Trophoblast cell (in vitro differentiated cells and primary cell): ENCODE results near the gene ETV7.

ENCODE experiments used
- DNase-seq, 2 donors: peaks; one replicate each; pipeline ENCODE4 v3.0.0-alpha.2; 2016
- H2AFZ ChIP-seq: 2 replicates; pipeline ENCODE4 v1.6.1; 2013; ENCODE audit warnings: low read length, moderate library complexity, mild to moderate bottlenecking; ENCODE audit not compliant: insufficient read depth, poor library complexity
- H2AK5ac ChIP-seq: 2 replicates; pipeline ENCODE4 v1.6.1; 2013; ENCODE audit warnings: mild to moderate bottlenecking, low read length
- H2BK120ac ChIP-seq: 2 replicates; pipeline ENCODE4 v1.6.1; 2013; ENCODE audit warnings: low read length, mild to moderate bottlenecking, moderate library complexity; ENCODE audit not compliant: insufficient read depth, poor library complexity
- H2BK12ac ChIP-seq: 2 replicates; pipeline ENCODE4 v1.6.1; 2013; ENCODE audit warnings: mild to moderate bottlenecking, low read length, moderate library complexity
- H2BK5ac ChIP-seq: 2 replicates; pipeline ENCODE4 v1.6.1; 2013; ENCODE audit warnings: low read length, low read depth, moderate library complexity, mild to moderate bottlenecking; ENCODE audit not compliant: poor library complexity
- H3K14ac ChIP-seq: 2 replicates; pipeline ENCODE4 v1.6.1; 2013; ENCODE audit warnings: mild to moderate bottlenecking, low read length
- H3K18ac ChIP-seq: 2 replicates; pipeline ENCODE4 v1.6.1; 2013; ENCODE audit warnings: mild to moderate bottlenecking, low read length
- H3K23ac ChIP-seq: 2 replicates; pipeline ENCODE4 v1.6.1; 2013; ENCODE audit warnings: low read length
- H3K27ac ChIP-seq: 2 replicates; pipeline ENCODE4 v1.5.1; 2013; ENCODE audit warnings: low read depth, mild to moderate bottlenecking, inconsistent platforms, low read length, moderate library complexity
- H3K27me3 ChIP-seq: 2 replicates; pipeline ENCODE4 v1.6.1; 2013; ENCODE audit warnings: inconsistent platforms, mild to moderate bottlenecking, low read length, moderate library complexity; ENCODE audit not compliant: insufficient read depth
- H3K36me3 ChIP-seq, 2 experiments: 1 replicate in 1 of 2; 2 replicates in 1 of 2; pipeline ENCODE4 v1.6.1; 2013; ENCODE audit warnings: low read length in 2 of 2, mild to moderate bottlenecking in 2 of 2, moderate library complexity in 1 of 2; ENCODE audit not compliant: insufficient read depth in 2 of 2, control insufficient read depth in 1 of 2
- H3K4ac ChIP-seq: 2 replicates; pipeline ENCODE4 v1.6.1; 2013; ENCODE audit warnings: low read depth, mild to moderate bottlenecking, low read length, moderate library complexity
- H3K4me1 ChIP-seq, 2 experiments: 1 replicate in 1 of 2; 2 replicates in 1 of 2; pipeline ENCODE4 v1.6.1; 2013; ENCODE audit warnings: low read length in 2 of 2, mild to moderate bottlenecking in 2 of 2, moderate library complexity in 1 of 2; ENCODE audit not compliant: insufficient read depth in 2 of 2, control insufficient read depth in 1 of 2
- H3K4me2 ChIP-seq: 2 replicates; pipeline ENCODE4 v1.6.1; 2013; ENCODE audit warnings: inconsistent platforms, mild to moderate bottlenecking, low read length, moderate library complexity
- H3K4me3 ChIP-seq: 2 replicates; pipeline ENCODE4 v1.5.1; 2013; ENCODE audit warnings: mild to moderate bottlenecking, low read depth, low read length, inconsistent platforms
- H3K79me1 ChIP-seq: one replicate; pipeline ENCODE4 v1.6.1; 2013; ENCODE audit warnings: low read length
- H3K79me2 ChIP-seq: 2 replicates; pipeline ENCODE4 v1.6.1; 2013; ENCODE audit warnings: low read length, mild to moderate bottlenecking; ENCODE audit not compliant: control insufficient read depth, insufficient read depth, poor library complexity
- H3K9ac ChIP-seq: 2 replicates; pipeline ENCODE4 v1.6.1; 2013; ENCODE audit warnings: mild to moderate bottlenecking, low read length
- H3K9me3 ChIP-seq: 2 replicates; pipeline ENCODE4 v1.6.1; 2013; ENCODE audit warnings: low read depth, mild to moderate bottlenecking, control low read depth, inconsistent platforms, low read length; ENCODE audit not compliant: insufficient read depth
- H4K12ac ChIP-seq: 2 replicates; pipeline ENCODE4 v1.6.1; 2013; ENCODE audit warnings: low read depth, mild to moderate bottlenecking, low read length, moderate library complexity
- H4K8ac ChIP-seq: 2 replicates; pipeline ENCODE4 v1.6.1; 2013; ENCODE audit warnings: low read depth, mild to moderate bottlenecking, low read length, moderate library complexity
- H4K91ac ChIP-seq: one replicate; pipeline ENCODE4 v1.6.1; 2013; ENCODE audit warnings: low read depth, mild to moderate bottlenecking, low read length, moderate library complexity
- WGBS: extraction: QIAGEN DNeasy Blood & Tissue Kit; methylation state at CpG from one replicate; pipeline ENCODE4 v1.1.7; 2013; ENCODE audit warnings: missing lambda C conversion rate; ENCODE audit not compliant: insufficient read length, insufficient coverage; ENCODE audit errors: extremely low coverage; 5-methylcytosine and 5-hydroxymethylcytosine counted together

The ETV7 gene

DNA sequence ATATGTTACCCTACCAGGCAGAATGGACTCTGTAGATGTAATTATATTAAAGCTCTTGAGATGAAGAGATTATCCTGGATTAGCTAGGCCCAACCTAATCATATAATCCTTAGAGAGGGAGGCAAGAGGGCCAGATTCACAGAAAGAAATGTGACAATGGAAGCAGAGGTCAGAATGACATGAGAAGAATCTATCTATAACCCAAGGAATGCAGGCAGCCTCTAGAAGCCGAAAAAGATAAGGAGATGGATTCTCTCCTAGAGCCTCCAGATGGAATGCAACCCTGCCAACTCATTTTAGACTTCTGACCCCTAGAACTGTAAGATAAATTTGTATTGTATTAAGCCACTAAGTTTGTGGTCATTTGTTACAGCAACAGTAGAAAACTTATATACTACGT is 42.9 kb upstream of the ETV7 start:
- WGBS: 100% methylated on average over 1 of the region's 2 CpGs
- no peak overlapping the region for H3K14ac ChIP-seq
- H2BK5ac ChIP-seq: no peak overlapping the region
- no peaks in the 10 kb centered on the region for H3K27me3 ChIP-seq
- H2AFZ ChIP-seq: no peak overlapping the region
- no peaks in the 10 kb centered on the region for H3K9me3 ChIP-seq
- H3K23ac ChIP-seq: no peak overlapping the region
- H2BK120ac ChIP-seq: no peak overlapping the region
- no peak overlapping the region for H3K9ac ChIP-seq
- H4K91ac ChIP-seq: no peak overlapping the region
- H3K79me1 ChIP-seq: peaks cover 14% of the 10 kb centered on the region
- no peaks in the 10 kb centered on the region for H3K36me3 ChIP-seq
- H3K4me3 ChIP-seq: no peak overlapping the region
- H3K18ac ChIP-seq: no peak overlapping the region
- H4K8ac ChIP-seq: no peak overlapping the region
- H4K12ac ChIP-seq: no peak overlapping the region
- peak; percentile 71 to 84 for DNase-seq
- H3K27ac ChIP-seq: peak overlapping the region; percentile 27
- no peak overlapping the region for H3K4me2 ChIP-seq
- no peak overlapping the region for H2AK5ac ChIP-seq
- no peak overlapping the region for H2BK12ac ChIP-seq
- H3K4me1 ChIP-seq: peaks cover 7 to 18% of the 10 kb centered on the region in 2 experiments
- no peak overlapping the region for H3K4ac ChIP-seq
- H3K79me2 ChIP-seq: no peaks in the 10 kb centered on the region

DNA sequence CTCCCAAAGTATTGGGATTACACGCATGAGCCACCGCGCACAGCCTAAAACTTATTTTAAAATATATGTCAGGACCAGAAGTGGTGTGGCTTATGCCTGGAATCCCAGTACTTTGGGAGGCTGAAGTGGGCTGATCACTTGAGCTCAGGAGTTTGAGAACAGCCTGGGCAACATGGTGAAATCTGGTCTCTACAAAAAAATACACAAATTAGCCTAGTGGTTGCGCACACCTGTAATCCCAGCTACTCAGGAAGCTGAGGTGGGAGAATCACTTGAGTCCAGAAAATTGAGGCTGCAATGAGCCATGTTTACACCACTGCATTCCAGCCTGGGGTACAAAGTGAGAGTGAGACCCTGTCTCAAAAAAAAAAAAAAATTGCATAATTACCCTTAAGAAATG is 41.4 kb upstream of the ETV7 start:
- Histone ChIP-seq H4K12ac (no peak overlapping the region), H3K9ac (no peak overlapping the region), H3K27ac (no peak overlapping the region), H3K14ac (no peak overlapping the region), H3K4me3 (no peak overlapping the region), H3K23ac (no peak overlapping the region), H3K36me3 (no peaks in the 10 kb centered on the region), H3K4ac (no peak overlapping the region), H3K4me2 (no peak overlapping the region), H4K8ac (no peak overlapping the region), H4K91ac (no peak overlapping the region), H2BK120ac (peak overlapping the region; percentile 60), H3K27me3 (no peaks in the 10 kb centered on the region), H3K79me2 (no peaks in the 10 kb centered on the region), H2AFZ (no peak overlapping the region), H3K9me3 (no peaks in the 10 kb centered on the region), H2BK12ac (peak overlapping the region; percentile 17), H2AK5ac (no peak overlapping the region), H3K18ac (no peak overlapping the region), H3K4me1 (peaks cover 7 to 18% of the 10 kb centered on the region in 2 experiments), H2BK5ac (no peak overlapping the region), H3K79me1 (peaks cover 14% of the 10 kb centered on the region)
- no CpG with 5 or more reads among the region's 4 CpGs for WGBS
- DNase-seq: peak in 1 of 2 donors; percentile 33

DNA sequence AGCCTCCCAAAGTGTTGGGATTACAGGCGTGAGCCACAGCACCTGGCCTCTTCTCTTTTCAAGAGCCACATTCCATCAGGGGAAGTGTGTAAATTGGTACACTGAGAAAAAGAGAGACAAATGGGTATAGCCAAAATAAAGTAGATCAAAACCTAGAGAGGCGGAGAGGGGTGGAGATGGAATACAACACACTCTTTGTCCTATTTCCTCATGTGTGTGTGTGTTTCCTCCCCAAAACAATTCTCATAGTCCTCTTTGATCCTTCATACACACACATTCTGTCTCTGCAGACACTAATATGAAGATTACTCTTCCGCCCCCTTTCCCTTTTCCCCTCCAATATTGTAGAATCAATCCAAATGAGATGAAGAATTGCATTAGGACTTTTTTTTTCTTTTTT is 39.2 kb upstream of the ETV7 start:
- Histone ChIP-seq H3K79me2 (no peaks in the 10 kb centered on the region), H4K91ac (no peak overlapping the region), H3K4me3 (no peak overlapping the region), H3K23ac (no peak overlapping the region), H4K12ac (no peak overlapping the region), H3K36me3 (no peaks in the 10 kb centered on the region), H2AFZ (no peak overlapping the region), H3K14ac (no peak overlapping the region), H3K4ac (no peak overlapping the region), H3K18ac (no peak overlapping the region), H2AK5ac (no peak overlapping the region), H3K4me1 (peaks cover 5 to 12% of the 10 kb centered on the region in 2 experiments), H3K27me3 (no peaks in the 10 kb centered on the region), H2BK5ac (no peak overlapping the region), H3K27ac (no peak overlapping the region), H2BK12ac (no peak overlapping the region), H2BK120ac (no peak overlapping the region), H4K8ac (no peak overlapping the region), H3K4me2 (no peak overlapping the region), H3K9me3 (no peaks in the 10 kb centered on the region), H3K9ac (no peak overlapping the region), H3K79me1 (peaks cover 11% of the 10 kb centered on the region)
- no peak for DNase-seq
- no CpG with 5 or more reads among the region's 3 CpGs for WGBS

DNA sequence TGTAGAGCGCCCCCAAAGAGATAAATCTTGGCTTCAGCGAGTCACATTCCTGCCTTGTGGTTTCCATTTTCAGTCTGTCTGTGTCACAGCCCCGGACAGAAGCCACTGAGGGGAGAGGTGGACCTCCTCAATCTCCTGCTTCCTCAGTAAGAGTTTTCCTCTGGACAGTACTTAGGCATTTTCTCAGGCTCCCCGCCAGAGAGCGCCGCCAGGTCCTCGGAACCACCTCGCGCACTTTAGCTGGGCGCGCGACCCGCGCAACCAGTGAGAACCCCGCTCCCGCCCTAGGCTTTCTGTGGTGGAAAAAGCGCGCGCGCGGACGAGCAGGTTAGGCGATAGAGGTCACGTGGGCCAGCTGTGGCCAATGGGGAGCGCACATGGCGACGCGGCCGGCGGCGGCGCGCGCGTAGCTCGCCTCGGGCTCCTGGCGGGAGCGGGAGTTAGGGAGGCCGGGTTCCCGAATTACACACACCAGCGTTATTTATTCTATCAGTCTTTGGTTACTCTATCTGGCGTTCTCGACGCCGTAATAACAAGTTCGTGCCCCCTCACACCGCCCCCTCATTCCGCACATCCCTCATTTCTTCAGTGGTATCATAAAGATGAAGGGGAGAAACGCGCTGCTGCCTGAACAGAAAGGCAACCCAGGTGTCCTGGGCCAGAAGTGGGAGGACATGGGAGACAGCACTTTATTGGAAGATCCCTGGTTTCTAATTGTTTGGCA is 35.8 kb upstream of the ETV7 start:
- no peak overlapping the region for H3K23ac ChIP-seq
- H3K14ac ChIP-seq: peak overlapping the region; percentile 65
- peak overlapping the region; percentile 76 for H4K8ac ChIP-seq
- peak overlapping the region; percentile 58 for H4K91ac ChIP-seq
- peaks cover 0 to 9% of the 10 kb centered on the region in 2 experiments for H3K4me1 ChIP-seq
- H3K9ac ChIP-seq: peak overlapping the region; percentile 68
- H3K4me3 ChIP-seq: peak overlapping the region; percentile 78
- H3K27me3 ChIP-seq: no peaks in the 10 kb centered on the region
- H3K4ac ChIP-seq: peak overlapping the region; percentile 4
- no peak overlapping the region for H2BK12ac ChIP-seq
- H2BK120ac ChIP-seq: no peak overlapping the region
- H2AFZ ChIP-seq: peak overlapping the region; percentile 71
- H3K36me3 ChIP-seq: no peaks in the 10 kb centered on the region
- no peaks in the 10 kb centered on the region for H3K9me3 ChIP-seq
- DNase-seq: peak; percentile 99 to 100
- H4K12ac ChIP-seq: peak overlapping the region; percentile 57
- H3K79me2 ChIP-seq: no peaks in the 10 kb centered on the region
- H2BK5ac ChIP-seq: no peak overlapping the region
- peaks cover 5% of the 10 kb centered on the region for H3K79me1 ChIP-seq
- H3K18ac ChIP-seq: peak overlapping the region; percentile 51
- peak overlapping the region; percentile 81 for H3K4me2 ChIP-seq
- peak overlapping the region; percentile 13 for H3K27ac ChIP-seq
- no CpG with 5 or more reads among the region's 51 CpGs for WGBS
- H2AK5ac ChIP-seq: no peak overlapping the region
